HEK293T (cell line): ENCODE measurements around the gene TMCC3.

Experiments used
- ARNT ChIP-seq: fragments of 450-650 bp; IDR thresholded peaks from 2 replicates; pipeline ENCODE4 v1.6.1; 2017; ENCODE audit warnings: mild to moderate bottlenecking
- BHLHE40 ChIP-seq: fragments of 450-650 bp; IDR thresholded peaks from 2 replicates; pipeline ENCODE4 v1.6.1; 2016; ENCODE audit warnings: mild to moderate bottlenecking, moderate library complexity, borderline replicate concordance
- ELF4 ChIP-seq: fragments of 450-650 bp; IDR thresholded peaks from 2 replicates; pipeline ENCODE4 v1.6.1; 2017; ENCODE audit warnings: antibody characterized with exemption
- FOXA1 ChIP-seq: fragments of 450-650 bp; IDR thresholded peaks from 2 replicates; pipeline ENCODE4 v1.6.1; 2016; ENCODE audit warnings: mild to moderate bottlenecking
- FOXM1 ChIP-seq: fragments of 450-650 bp; IDR thresholded peaks from 2 replicates; pipeline ENCODE4 v1.6.1; 2017; ENCODE audit warnings: mild to moderate bottlenecking, borderline replicate concordance
- HDGF ChIP-seq: fragments of 450-650 bp; IDR thresholded peaks from 2 replicates; pipeline ENCODE4 v1.6.1; 2017; ENCODE audit warnings: antibody characterized with exemption, borderline replicate concordance
- L3MBTL2 ChIP-seq: fragments of 450-650 bp; conservative IDR thresholded peaks from 2 replicates; pipeline ENCODE4 v1.6.1; 2016; ENCODE audit warnings: mild to moderate bottlenecking
- LEF1 ChIP-seq: fragments of 450-650 bp; IDR thresholded peaks from 2 replicates; pipeline ENCODE4 v1.6.1; 2017; ENCODE audit warnings: mild to moderate bottlenecking, borderline replicate concordance
- SP1 ChIP-seq: fragments of 450-650 bp; IDR thresholded peaks from 2 replicates; pipeline ENCODE4 v1.6.1; 2017
- SUZ12 ChIP-seq: fragments of 450-650 bp; IDR thresholded peaks from 2 replicates; pipeline ENCODE4 v1.6.1; 2016; ENCODE audit warnings: mild to moderate bottlenecking
- TARDBP ChIP-seq: fragments of 450-650 bp; IDR thresholded peaks from 2 replicates; pipeline ENCODE4 v1.6.1; 2016

DNA sequence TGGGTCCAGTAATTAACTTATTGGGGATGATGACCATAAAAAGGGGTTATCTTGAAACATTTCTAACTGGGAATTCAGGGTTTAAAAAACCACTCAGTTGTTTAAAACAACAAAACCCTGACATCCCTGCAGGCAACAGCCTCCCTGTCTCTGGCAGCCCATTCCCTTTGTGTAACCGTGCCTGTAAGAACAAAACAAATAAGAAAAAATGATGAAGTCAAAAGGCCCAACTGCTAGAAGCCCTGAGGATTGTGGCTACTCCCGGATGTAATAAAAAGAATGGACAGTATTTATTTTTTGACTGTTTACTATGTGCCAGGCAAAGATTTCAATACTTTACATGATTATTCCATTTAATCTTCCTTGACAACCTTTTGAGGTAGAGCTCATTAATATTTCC lies 75.3 kb downstream of the TMCC3 start:
- TF ChIP-seq SUZ12 (no peak), ARNT (no peak), FOXA1 (no peak), BHLHE40 (no peak), SP1 (no peak), LEF1 (no peak), ELF4 (no peak), TARDBP (no peak), L3MBTL2 (no peak), FOXM1 (no peak), HDGF (no peak)
